T-helper 17 cell (primary cell): ENCODE results near the gene PCMTD2. TPM values are rescaled to one million over a fixed set of nuclear protein-coding genes. Genes with fewer than 3 reads are reported as not detected.
A peak's percentile ranks its signal among the peaks of the same experiment; 100 is the strongest.

ENCODE experiments used
- ATAC-seq: fragments of 150-1000 bp; cut with Tn5 transposase; 2 replicates; pipeline ENCODE4 v1.10.0; 2021; ENCODE audit warnings: mild to moderate bottlenecking, moderate library complexity
- DNase-seq, 3 donors: peaks; one replicate each; pipeline versions ENCODE4 v3.0.0 to v3.0.0-alpha.2; 2020 to 2021
- H3K9me3 ChIP-seq: one replicate; pipeline ENCODE4 v1.7.0; 2013; ENCODE audit warnings: low read length, mild to moderate bottlenecking; ENCODE audit not compliant: control insufficient read depth, poor library complexity, severe bottlenecking
- H3K27ac Mint-ChIP-seq: one replicate; pipeline ENCODE4 v1.8.0; 2022; ENCODE audit warnings: mild to moderate bottlenecking, moderate library complexity, mixed read lengths
- H3K27me3 Mint-ChIP-seq: one replicate; pipeline ENCODE4 v1.8.0; 2022; ENCODE audit warnings: mixed read lengths
- H3K36me3 Mint-ChIP-seq: one replicate; pipeline ENCODE4 v1.8.0; 2022; ENCODE audit warnings: low read depth, mixed read lengths
- H3K4me1 Mint-ChIP-seq: one replicate; pipeline ENCODE4 v1.8.0; 2022; ENCODE audit warnings: mild to moderate bottlenecking, mixed read lengths
- H3K4me3 Mint-ChIP-seq: one replicate; pipeline ENCODE4 v1.8.0; 2022; ENCODE audit warnings: mild to moderate bottlenecking, moderate library complexity, mixed read lengths
- total RNA-seq, 4 donors: library from RNA in 2 of 4; stranded (reverse) in 2 of 4; gene quantifications; one replicate each; pipeline ENCODE4 v1.2.3 and lab custom pipeline; 2022 to 2026

The PCMTD2 gene
- total RNA-seq, 2 donors from 2014 or later, result 70.9 to 71.5 TPM

DNA sequence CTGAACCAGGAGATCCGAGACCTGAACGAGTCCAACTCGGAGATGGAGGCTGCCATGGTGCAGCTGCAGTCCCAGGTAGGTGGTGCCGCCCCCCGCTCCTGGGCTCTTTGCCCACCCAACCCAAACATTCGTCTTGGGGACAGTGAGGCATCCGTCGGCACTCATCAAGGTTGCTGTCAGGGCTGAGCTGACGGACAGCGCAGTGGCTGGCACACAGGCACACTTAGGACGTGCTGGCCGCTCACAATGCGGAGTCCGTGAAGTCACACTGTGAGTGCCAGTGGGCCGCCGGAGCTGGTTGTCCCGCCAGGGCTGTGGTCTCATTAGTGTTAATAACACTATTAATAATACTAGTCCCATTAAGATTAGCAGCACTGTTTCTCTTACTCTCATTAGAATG lies 18.2 kb upstream of the PCMTD2 start:
- DNase-seq (no peak), ATAC-seq (no peak)
- peaks cover 8% of the 10 kb centered on the region for H3K27me3 Mint-ChIP-seq
- H3K4me3 Mint-ChIP-seq, result no peak overlapping the region
- H3K36me3 Mint-ChIP-seq, result no peaks in the 10 kb centered on the region
- no peaks in the 10 kb centered on the region for H3K9me3 ChIP-seq
- H3K4me1 Mint-ChIP-seq, result peaks cover 12% of the 10 kb centered on the region
- H3K27ac Mint-ChIP-seq, result no peak overlapping the region

GRCh38 chr20:64238115-64238825 lies 17.3 kb upstream of the PCMTD2 start:
- no peak for ATAC-seq
- peaks cover 11% of the 10 kb centered on the region for H3K4me1 Mint-ChIP-seq
- H3K4me3 Mint-ChIP-seq, result no peak overlapping the region
- no peak for DNase-seq
- peaks cover 15% of the 10 kb centered on the region for H3K27me3 Mint-ChIP-seq
- H3K27ac Mint-ChIP-seq, result no peak overlapping the region
- no peaks in the 10 kb centered on the region for H3K9me3 ChIP-seq
- no peaks in the 10 kb centered on the region for H3K36me3 Mint-ChIP-seq

DNA sequence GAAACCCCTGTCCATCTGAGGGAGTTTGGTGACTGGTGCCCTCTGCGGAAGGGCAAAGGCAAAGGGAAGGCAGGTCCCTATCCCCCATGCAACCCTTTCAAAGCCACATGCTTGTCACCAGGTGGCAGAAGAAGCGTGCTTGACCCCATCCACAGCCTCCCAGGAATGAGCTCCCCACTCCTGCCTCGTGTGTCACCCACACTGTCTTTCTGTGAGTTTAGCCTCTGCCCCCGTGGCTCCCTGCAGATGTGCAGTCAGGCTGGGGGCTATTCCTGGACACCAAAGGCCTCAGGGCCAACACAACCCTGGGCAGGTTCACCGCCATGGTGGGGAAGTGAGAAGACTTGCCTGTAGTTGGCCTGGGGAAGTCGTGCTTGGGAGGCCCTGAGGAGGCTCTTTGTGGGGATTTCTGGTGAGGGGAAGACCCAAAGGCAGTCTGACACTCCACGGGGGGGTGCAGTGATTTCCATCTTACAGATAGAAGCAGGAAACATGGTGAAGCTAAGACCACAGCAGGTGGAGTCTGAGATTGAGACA lies 16.6 kb upstream of the PCMTD2 start:
- Mint-ChIP-seq H3K27ac (no peak overlapping the region), H3K4me3 (no peak overlapping the region), H3K27me3 (peaks cover 16% of the 10 kb centered on the region), H3K36me3 (no peaks in the 10 kb centered on the region), H3K4me1 (peaks cover 4% of the 10 kb centered on the region)
- ATAC-seq (no peak), DNase-seq (no peak)
- no peaks in the 10 kb centered on the region for H3K9me3 ChIP-seq

DNA sequence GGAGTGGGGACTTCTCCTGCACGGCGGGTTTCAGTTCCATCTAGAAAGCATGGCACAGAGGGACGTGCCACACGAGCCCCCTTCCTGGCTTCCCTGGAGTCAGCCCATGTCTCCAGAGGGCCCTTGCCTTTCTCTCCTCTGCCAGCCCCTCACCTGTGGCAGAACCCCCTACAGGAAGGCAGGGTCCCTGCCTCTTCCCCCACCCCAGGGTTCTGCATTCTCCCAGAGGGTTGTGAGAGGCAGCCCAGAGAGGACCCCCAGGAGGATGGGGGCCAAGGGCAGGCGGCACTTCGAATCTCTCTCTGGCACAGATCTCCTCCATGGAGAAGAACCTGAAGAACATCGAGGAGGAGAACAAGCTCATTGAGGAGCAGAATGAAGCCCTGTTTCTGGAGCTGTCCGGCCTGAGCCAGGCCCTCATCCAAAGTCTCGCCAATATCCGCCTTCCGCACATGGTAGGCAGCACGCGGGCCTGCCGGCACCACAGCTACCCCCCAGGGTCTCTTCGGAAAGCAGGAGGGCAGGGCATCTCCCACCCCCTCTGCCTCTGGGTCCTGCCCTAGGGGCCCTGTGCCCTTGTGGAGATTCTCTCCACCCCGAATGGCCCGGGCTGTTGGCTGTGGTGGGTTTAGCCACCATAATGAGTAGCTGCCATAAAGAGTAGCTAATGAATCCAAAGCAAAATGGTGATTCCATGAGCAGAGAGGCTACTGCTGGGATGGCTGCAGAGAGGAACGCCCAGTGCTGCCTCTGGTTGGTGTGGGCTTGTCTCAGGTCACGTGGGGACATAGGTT lies 15.9 kb upstream of the PCMTD2 start:
- peaks cover 8% of the 10 kb centered on the region for H3K4me1 Mint-ChIP-seq
- peaks cover 21% of the 10 kb centered on the region for H3K27me3 Mint-ChIP-seq
- no peak overlapping the region for H3K27ac Mint-ChIP-seq
- H3K36me3 Mint-ChIP-seq, result no peaks in the 10 kb centered on the region
- ATAC-seq (no peak), DNase-seq (no peak)
- H3K4me3 Mint-ChIP-seq, result no peak overlapping the region
- H3K9me3 ChIP-seq, result no peaks in the 10 kb centered on the region

GRCh38 chr20:64240243-64241015 lies 15.1 kb upstream of the PCMTD2 start:
- no peak for DNase-seq
- no peak overlapping the region for H3K27ac Mint-ChIP-seq
- no peaks in the 10 kb centered on the region for H3K9me3 ChIP-seq

GRCh38 chr20:64241061-64241460 lies 14.5 kb upstream of the PCMTD2 start:
- DNase-seq (no peak), ATAC-seq (no peak)
- Mint-ChIP-seq H3K4me3 (no peak overlapping the region), H3K27me3 (peaks cover 31% of the 10 kb centered on the region), H3K27ac (no peak overlapping the region), H3K36me3 (no peaks in the 10 kb centered on the region), H3K4me1 (peaks cover 14% of the 10 kb centered on the region)
- H3K9me3 ChIP-seq, result no peaks in the 10 kb centered on the region

More at GRCh38 chr20:64240243-64241015, 15.1 kb upstream of the PCMTD2 start:
- no peaks in the 10 kb centered on the region for H3K36me3 Mint-ChIP-seq
- no peak for ATAC-seq
- peaks cover 25% of the 10 kb centered on the region for H3K27me3 Mint-ChIP-seq
- H3K4me1 Mint-ChIP-seq, result peaks cover 11% of the 10 kb centered on the region
- H3K4me3 Mint-ChIP-seq, result no peak overlapping the region

- H3K27ac Mint-ChIP-seq, result no peak overlapping the region
- no peak overlapping the region for H3K4me3 Mint-ChIP-seq
- no peak for ATAC-seq
- peaks cover 43% of the 10 kb centered on the region for H3K27me3 Mint-ChIP-seq
- H3K9me3 ChIP-seq, result no peaks in the 10 kb centered on the region
- H3K36me3 Mint-ChIP-seq, result no peaks in the 10 kb centered on the region
- DNase-seq, result no peak
- H3K4me1 Mint-ChIP-seq, result peaks cover 14% of the 10 kb centered on the region
Measured at GRCh38 chr20:64242003-64242796, 13.3 kb upstream of the PCMTD2 start.

- Mint-ChIP-seq H3K36me3 (no peaks in the 10 kb centered on the region), H3K4me1 (peaks cover 14% of the 10 kb centered on the region), H3K27me3 (peaks cover 47% of the 10 kb centered on the region), H3K27ac (no peak overlapping the region), H3K4me3 (no peak overlapping the region)
- no peak for DNase-seq
- no peaks in the 10 kb centered on the region for H3K9me3 ChIP-seq
- ATAC-seq, result no peak
Measured at GRCh38 chr20:64242797-64243475, 12.6 kb upstream of the PCMTD2 start.

GRCh38 chr20:64244281-64244805 lies 11.2 kb upstream of the PCMTD2 start:
- DNase-seq (no peak), ATAC-seq (no peak)
- no peaks in the 10 kb centered on the region for H3K9me3 ChIP-seq
- no peak overlapping the region for H3K27ac Mint-ChIP-seq
- no peaks in the 10 kb centered on the region for H3K36me3 Mint-ChIP-seq
- H3K4me1 Mint-ChIP-seq, result peaks cover 14% of the 10 kb centered on the region
- peaks cover 47% of the 10 kb centered on the region for H3K27me3 Mint-ChIP-seq
- no peak overlapping the region for H3K4me3 Mint-ChIP-seq

GRCh38 chr20:64244870-64245603 lies 10.5 kb upstream of the PCMTD2 start:
- H3K4me3 Mint-ChIP-seq, result no peak overlapping the region
- H3K36me3 Mint-ChIP-seq, result no peaks in the 10 kb centered on the region
- no peaks in the 10 kb centered on the region for H3K9me3 ChIP-seq
- peaks cover 14% of the 10 kb centered on the region for H3K4me1 Mint-ChIP-seq
- H3K27me3 Mint-ChIP-seq, result peaks cover 50% of the 10 kb centered on the region
- no peak overlapping the region for H3K27ac Mint-ChIP-seq
- ATAC-seq, result no peak
- DNase-seq, result no peak

DNA sequence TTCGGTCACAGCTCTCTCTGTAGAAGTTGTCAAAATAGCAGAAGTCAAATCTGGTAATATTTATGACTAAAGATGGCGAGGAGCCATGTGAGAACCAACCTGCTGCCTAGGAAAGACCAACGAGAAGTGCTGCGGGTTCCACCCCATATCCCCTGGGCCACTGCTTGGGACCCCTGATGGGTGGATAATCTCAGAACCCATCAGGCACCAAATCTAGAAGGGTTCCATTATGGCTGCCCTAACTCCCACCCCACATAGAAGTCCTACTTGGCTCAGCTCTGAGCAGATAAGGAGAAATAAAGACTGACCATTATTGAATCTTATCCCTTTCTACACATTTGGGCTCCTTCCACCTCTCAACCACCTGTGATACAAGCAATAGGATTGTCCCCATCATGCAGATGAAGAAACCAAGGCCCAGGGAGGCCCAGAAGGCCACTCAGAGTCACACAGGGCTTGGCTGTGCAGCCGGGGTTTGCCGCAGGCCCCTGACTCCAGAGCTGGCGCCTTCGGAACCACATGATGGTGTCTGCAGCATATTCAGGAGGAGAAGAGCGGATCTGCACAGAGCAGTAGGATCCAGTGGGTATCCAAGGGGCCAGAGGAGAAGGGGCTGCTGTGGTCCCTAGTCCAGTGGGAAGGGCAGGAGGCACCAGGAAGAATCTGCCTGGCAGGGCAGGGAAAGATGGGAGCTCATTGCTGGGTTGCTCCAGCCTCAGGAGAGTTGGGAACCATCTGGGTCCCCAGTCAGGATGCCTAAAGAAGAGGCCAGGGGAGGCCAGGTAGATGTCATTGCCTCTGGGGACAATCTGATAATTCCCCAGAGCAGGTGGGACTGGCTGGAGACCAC lies 9.6 kb upstream of the PCMTD2 start:
- Mint-ChIP-seq H3K4me1 (peaks cover 14% of the 10 kb centered on the region), H3K27ac (peak overlapping the region; percentile 59), H3K4me3 (no peak overlapping the region), H3K36me3 (no peaks in the 10 kb centered on the region), H3K27me3 (peaks cover 53% of the 10 kb centered on the region)
- DNase-seq, result no peak
- ATAC-seq, result no peak
- no peaks in the 10 kb centered on the region for H3K9me3 ChIP-seq
